ENCODE results near the gene ADGRA3. TPM values are rescaled to one million over a fixed set of nuclear protein-coding genes. Genes with fewer than 3 reads are reported as not detected.

ADGRA3 gene
- total RNA-seq, 4 donors from 2014 or later = 10.4 to 32.2 (median 19.8) TPM

GRCh38 chr4:22416403-22416802 lies 99.5 kb downstream of the ADGRA3 start:
- no peak for DNase-seq (ENCODE audit: low spot score in 2 of 2)
- 39% methylated on average over 3 of the region's 3 CpGs for WGBS
- Histone ChIP-seq H3K27me3 (no peaks in the 10 kb centered on the region), H3K4me3 (no peak overlapping the region), H3K27ac (no peak overlapping the region), H3K4me1 (no peaks in the 10 kb centered on the region), H3K9me3 (no peaks in the 10 kb centered on the region), H3K36me3 (peaks cover 4% of the 10 kb centered on the region)
- TF ChIP-seq, protein P1, sequence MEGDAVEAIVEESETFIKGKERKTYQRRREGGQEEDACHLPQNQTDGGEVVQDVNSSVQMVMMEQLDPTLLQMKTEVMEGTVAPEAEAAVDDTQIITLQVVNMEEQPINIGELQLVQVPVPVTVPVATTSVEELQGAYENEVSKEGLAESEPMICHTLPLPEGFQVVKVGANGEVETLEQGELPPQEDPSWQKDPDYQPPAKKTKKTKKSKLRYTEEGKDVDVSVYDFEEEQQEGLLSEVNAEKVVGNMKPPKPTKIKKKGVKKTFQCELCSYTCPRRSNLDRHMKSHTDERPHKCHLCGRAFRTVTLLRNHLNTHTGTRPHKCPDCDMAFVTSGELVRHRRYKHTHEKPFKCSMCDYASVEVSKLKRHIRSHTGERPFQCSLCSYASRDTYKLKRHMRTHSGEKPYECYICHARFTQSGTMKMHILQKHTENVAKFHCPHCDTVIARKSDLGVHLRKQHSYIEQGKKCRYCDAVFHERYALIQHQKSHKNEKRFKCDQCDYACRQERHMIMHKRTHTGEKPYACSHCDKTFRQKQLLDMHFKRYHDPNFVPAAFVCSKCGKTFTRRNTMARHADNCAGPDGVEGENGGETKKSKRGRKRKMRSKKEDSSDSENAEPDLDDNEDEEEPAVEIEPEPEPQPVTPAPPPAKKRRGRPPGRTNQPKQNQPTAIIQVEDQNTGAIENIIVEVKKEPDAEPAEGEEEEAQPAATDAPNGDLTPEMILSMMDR (IDR thresholded peaks at IDR 0.05) = no peak
- TF ChIP-seq POLR2A (IDR thresholded peaks at IDR 0.05) (no peak), POLR2AphosphoS5 (IDR thresholded peaks at IDR 0.05) (no peak)

DNA sequence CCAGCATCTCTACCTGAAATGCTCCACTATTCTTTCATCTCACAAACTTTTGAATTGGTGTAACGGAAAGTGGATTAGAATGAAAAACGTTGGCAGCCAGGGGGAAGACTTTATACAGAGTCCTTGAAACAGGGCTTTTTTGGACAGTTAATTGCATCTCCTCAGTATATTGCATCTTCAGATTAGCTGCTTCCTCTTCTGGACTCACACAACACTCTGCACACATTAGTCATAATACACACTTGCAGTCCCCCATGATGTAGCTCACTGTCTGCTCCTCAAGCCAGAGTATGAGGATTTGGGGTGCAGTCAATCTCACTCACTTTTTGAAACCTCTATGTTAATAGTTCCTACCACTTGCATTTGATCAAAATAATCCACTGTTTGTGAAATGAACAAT lies 101.0 kb downstream of the ADGRA3 start:
- H3K9me3 ChIP-seq = no peaks in the 10 kb centered on the region
- no peaks in the 10 kb centered on the region for H3K4me1 ChIP-seq
- no peak for TF ChIP-seq EP300 (IDR thresholded peaks at IDR 0.05)
- TF ChIP-seq, protein P1 (IDR thresholded peaks at IDR 0.05) = no peak
- TF ChIP-seq POLR2A (IDR thresholded peaks at IDR 0.05) = no peak
- no peak for TF ChIP-seq POLR2AphosphoS5 (IDR thresholded peaks at IDR 0.05)
- 69% methylated on average over 2 of the region's 2 CpGs for WGBS
- no peak overlapping the region for H3K27ac ChIP-seq
- peaks cover 4% of the 10 kb centered on the region for H3K36me3 ChIP-seq
- H3K4me3 ChIP-seq = no peak overlapping the region
- no peaks in the 10 kb centered on the region for H3K27me3 ChIP-seq
- no peak for DNase-seq (ENCODE audit: low spot score in 2 of 2)

DNA sequence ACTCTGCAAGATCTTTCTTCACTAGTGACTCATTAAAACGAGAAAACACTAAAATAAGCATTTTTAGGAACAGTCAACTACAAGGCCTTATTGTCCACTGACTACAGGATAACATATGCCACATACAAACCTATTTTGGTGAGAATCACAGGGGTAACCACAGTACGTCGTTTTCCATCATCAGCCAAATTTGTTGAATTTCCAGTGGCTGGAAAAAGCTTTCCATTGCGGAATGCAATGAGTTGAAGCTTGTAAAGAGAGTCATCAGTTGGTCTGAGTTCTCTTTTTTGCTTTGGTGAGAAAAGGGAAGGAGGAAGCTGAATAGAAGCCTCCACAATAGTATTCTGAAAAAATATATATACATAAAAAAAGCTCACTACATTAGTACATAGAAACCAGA lies 102.4 kb downstream of the ADGRA3 start:
- no peaks in the 10 kb centered on the region for H3K9me3 ChIP-seq
- DNase-seq (ENCODE audit: low spot score in 2 of 2) = no peak
- whole genome bisulfite sequencing = 83% methylated on average over 4 of the region's 4 CpGs
- no peak overlapping the region for H3K4me3 ChIP-seq
- no peak for TF ChIP-seq POLR2A (IDR thresholded peaks at IDR 0.05)
- TF ChIP-seq, protein P1 (IDR thresholded peaks at IDR 0.05) = no peak
- TF ChIP-seq POLR2AphosphoS5 (IDR thresholded peaks at IDR 0.05) = no peak
- H3K27ac ChIP-seq = no peak overlapping the region
- peaks cover 4% of the 10 kb centered on the region for H3K36me3 ChIP-seq
- no peaks in the 10 kb centered on the region for H3K27me3 ChIP-seq
- no peaks in the 10 kb centered on the region for H3K4me1 ChIP-seq

- H3K4me1 ChIP-seq = no peaks in the 10 kb centered on the region
- peaks cover 4% of the 10 kb centered on the region for H3K36me3 ChIP-seq
- no peak for DNase-seq (ENCODE audit: low spot score in 2 of 2)
- TF ChIP-seq POLR2AphosphoS5 (IDR thresholded peaks at IDR 0.05) = no peak
- no peak for TF ChIP-seq POLR2A (IDR thresholded peaks at IDR 0.05)
- TF ChIP-seq, protein P1 (IDR thresholded peaks at IDR 0.05) = no peak
- no peak for TF ChIP-seq EP300 (IDR thresholded peaks at IDR 0.05)
- no peak overlapping the region for H3K4me3 ChIP-seq
- no peaks in the 10 kb centered on the region for H3K27me3 ChIP-seq
- H3K27ac ChIP-seq = no peak overlapping the region
- WGBS = 85% methylated on average over 3 of the region's 3 CpGs
- no peaks in the 10 kb centered on the region for H3K9me3 ChIP-seq
Measured at GRCh38 chr4:22412013-22412412, 103.9 kb downstream of the ADGRA3 start.

DNA sequence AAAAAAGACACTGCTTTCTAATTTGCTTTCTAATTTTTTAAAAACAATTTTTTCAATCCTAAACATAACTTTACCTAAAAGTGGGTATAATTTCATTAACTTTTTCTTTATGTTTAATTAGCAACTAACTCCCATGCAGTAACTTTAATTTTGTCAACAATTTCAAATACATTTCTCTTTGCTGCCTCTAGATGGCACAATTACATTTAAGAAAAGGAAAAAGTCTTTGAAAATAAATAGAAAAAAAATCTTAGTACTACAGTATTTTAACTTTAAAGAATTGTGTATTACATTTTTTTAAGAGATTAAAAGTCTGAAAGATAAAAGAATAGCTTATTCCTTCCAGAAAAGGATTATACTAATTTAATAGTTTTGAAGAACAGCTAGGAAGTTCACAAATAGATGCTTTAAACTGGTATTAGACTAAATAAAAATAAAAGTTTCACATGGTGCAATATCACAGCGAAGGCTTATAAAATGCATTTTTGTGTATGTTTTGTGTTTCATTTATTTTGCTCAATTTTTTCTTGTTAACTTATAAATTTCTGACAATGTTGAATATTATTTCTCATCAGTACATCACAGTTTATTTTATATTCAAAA lies 105.1 kb downstream of the ADGRA3 start:
- TF ChIP-seq, protein P1 (IDR thresholded peaks at IDR 0.05) = peak in 1 of 2 donors; percentile 46
- TF ChIP-seq POLR2AphosphoS5 (IDR thresholded peaks at IDR 0.05) (no peak), POLR2A (IDR thresholded peaks at IDR 0.05) (no peak), EP300 (IDR thresholded peaks at IDR 0.05) (no peak)
- Histone ChIP-seq H3K36me3 (peaks cover 4% of the 10 kb centered on the region), H3K4me3 (no peak overlapping the region), H3K27me3 (no peaks in the 10 kb centered on the region), H3K4me1 (no peaks in the 10 kb centered on the region), H3K9me3 (no peaks in the 10 kb centered on the region), H3K27ac (no peak overlapping the region)
- no peak for DNase-seq (ENCODE audit: low spot score in 2 of 2)
- 89% methylated on average over 1 of the region's 1 CpG for WGBS
